CD4-positive, alpha-beta T cell (primary cell): ENCODE results near the gene SBNO2. TPM values are rescaled to one million over a fixed set of nuclear protein-coding genes. Genes with fewer than 3 reads are reported as not detected.
A peak's percentile ranks its signal among the peaks of the same experiment; 100 is the strongest.

Source experiments
- ATAC-seq: fragments of 200-7000 bp; cut with Tn5 transposase; one replicate; pipeline ENCODE4 v1.10.0; 2022; ENCODE audit warnings: mild to moderate bottlenecking; ENCODE audit not compliant: poor library complexity
- CTCF ChIA-PET: fragments of 350-600 bp; sonication (Branson Sonifier 250); formaldehyde crosslinking; loops from one replicate; lab custom pipeline; 2021; ENCODE audit warnings: antibody characterized with exemption, inconsistent platforms; lab: Charles Lee
- POLR2A ChIA-PET: fragments of 350-600 bp; sonication (Branson Sonifier 250); formaldehyde crosslinking; loops from one replicate; lab custom pipeline; 2021; ENCODE audit warnings: antibody characterized with exemption, inconsistent platforms; lab: Charles Lee
- DNase-seq, 14 experiments: peaks; one replicate each; pipeline ENCODE4 v3.0.0-alpha.2; 2013 to 2020; ENCODE audit warnings: mixed read lengths in 2 of 14
- H3K27ac ChIP-seq, 2 donors: one replicate each; pipeline versions ENCODE4 v1.5.1 to v1.7.0; 2013; ENCODE audit warnings: low read length in 2 of 2, low read depth in 1 of 2, mild to moderate bottlenecking in 1 of 2
- H3K27me3 ChIP-seq, 2 experiments: 1 replicate in 1 of 2; 2 replicates in 1 of 2; pipeline versions ENCODE4 v1.6.1 to v1.7.0; 2013; ENCODE audit warnings: low read length in 2 of 2, control low read depth in 1 of 2, mild to moderate bottlenecking in 1 of 2, moderate library complexity in 1 of 2; ENCODE audit not compliant: insufficient read depth in 2 of 2, control insufficient read depth in 1 of 2
- H3K36me3 ChIP-seq: one replicate; pipeline ENCODE4 v1.6.1; 2013; ENCODE audit warnings: low read length, control low read depth; ENCODE audit not compliant: insufficient read depth
- H3K4me1 ChIP-seq: one replicate; pipeline ENCODE4 v1.6.1; 2013; ENCODE audit warnings: low read length, control low read depth; ENCODE audit not compliant: insufficient read depth
- H3K4me3 ChIP-seq: one replicate; pipeline ENCODE4 v1.5.1; 2013; ENCODE audit warnings: mild to moderate bottlenecking, low read length, moderate library complexity
- H3K9me3 ChIP-seq, 2 experiments: 1 replicate in 1 of 2; 2 replicates in 1 of 2; pipeline versions ENCODE4 v1.6.1 to v1.7.0; 2013; ENCODE audit warnings: low read length in 2 of 2, mild to moderate bottlenecking in 2 of 2, control low read depth in 1 of 2, moderate library complexity in 1 of 2; ENCODE audit not compliant: control insufficient read depth in 1 of 2, insufficient read depth in 1 of 2
- H3K27ac Mint-ChIP-seq: one replicate; pipeline ENCODE4 v1.8.0; 2020; ENCODE audit warnings: mixed read lengths
- H3K27me3 Mint-ChIP-seq: one replicate; pipeline ENCODE4 v1.8.0; 2021; ENCODE audit warnings: mixed read lengths
- H3K36me3 Mint-ChIP-seq: one replicate; pipeline ENCODE4 v1.8.0; 2021; ENCODE audit warnings: low read depth, mixed read lengths
- H3K4me1 Mint-ChIP-seq: one replicate; pipeline ENCODE4 v1.8.0; 2021; ENCODE audit warnings: low read depth, mixed read lengths
- H3K4me3 Mint-ChIP-seq: one replicate; pipeline ENCODE4 v1.8.0; 2020; ENCODE audit warnings: mild to moderate bottlenecking, mixed read lengths
- H3K9me3 Mint-ChIP-seq: one replicate; pipeline ENCODE4 v1.8.0; 2020; ENCODE audit warnings: mixed read lengths
- intact Hi-C, 2 experiments: fragments of 100-400 bp; cut with DNase I in 1 of 2; cut with micrococcal nuclease in 1 of 2; formaldehyde crosslinking; loops; one replicate each; pipeline versions ENCODE4 v1.15.1 to v1.9.0; 2023 to 2025; cut with DNase I, micrococcal nuclease
- total RNA-seq, 174 experiments: library from RNA in 2 of 174; stranded (reverse) in 2 of 174; gene quantifications; one replicate each; pipeline ENCODE4 v1.2.3 and lab custom pipeline; 2021 to 2026
- TF ChIP-seq, protein P1 (sequence below): fragments of 200-600 bp; IDR thresholded peaks from one replicate; pipeline ENCODE4 v1.8.0; 2022; ENCODE audit warnings: antibody characterized with exemption, mild to moderate bottlenecking

SBNO2 gene
- total RNA-seq, 2 experiments from 2014 or later: 126 to 137 TPM

- TF ChIP-seq, protein P1, sequence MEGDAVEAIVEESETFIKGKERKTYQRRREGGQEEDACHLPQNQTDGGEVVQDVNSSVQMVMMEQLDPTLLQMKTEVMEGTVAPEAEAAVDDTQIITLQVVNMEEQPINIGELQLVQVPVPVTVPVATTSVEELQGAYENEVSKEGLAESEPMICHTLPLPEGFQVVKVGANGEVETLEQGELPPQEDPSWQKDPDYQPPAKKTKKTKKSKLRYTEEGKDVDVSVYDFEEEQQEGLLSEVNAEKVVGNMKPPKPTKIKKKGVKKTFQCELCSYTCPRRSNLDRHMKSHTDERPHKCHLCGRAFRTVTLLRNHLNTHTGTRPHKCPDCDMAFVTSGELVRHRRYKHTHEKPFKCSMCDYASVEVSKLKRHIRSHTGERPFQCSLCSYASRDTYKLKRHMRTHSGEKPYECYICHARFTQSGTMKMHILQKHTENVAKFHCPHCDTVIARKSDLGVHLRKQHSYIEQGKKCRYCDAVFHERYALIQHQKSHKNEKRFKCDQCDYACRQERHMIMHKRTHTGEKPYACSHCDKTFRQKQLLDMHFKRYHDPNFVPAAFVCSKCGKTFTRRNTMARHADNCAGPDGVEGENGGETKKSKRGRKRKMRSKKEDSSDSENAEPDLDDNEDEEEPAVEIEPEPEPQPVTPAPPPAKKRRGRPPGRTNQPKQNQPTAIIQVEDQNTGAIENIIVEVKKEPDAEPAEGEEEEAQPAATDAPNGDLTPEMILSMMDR: no peak
- Histone ChIP-seq H3K4me1 (peaks cover 42% of the 10 kb centered on the region), H3K27me3 (no peaks in the 10 kb centered on the region), H3K27ac (no peak overlapping the region), H3K4me3 (no peak overlapping the region), H3K36me3 (peaks cover 89% of the 10 kb centered on the region), H3K9me3 (no peaks in the 10 kb centered on the region)
- Mint-ChIP-seq H3K27ac (no peak overlapping the region), H3K4me3 (no peak overlapping the region), H3K4me1 (no peaks in the 10 kb centered on the region), H3K27me3 (no peaks in the 10 kb centered on the region), H3K9me3 (no peaks in the 10 kb centered on the region), H3K36me3 (peaks cover 53% of the 10 kb centered on the region)
- ATAC-seq (no peak), DNase-seq (no peak)
- ChIA-PET POLR2A (interaction anchor here (1.4 kb wide), 1 partner anchor 145 kb away, joined by 4 read pairs; the partner anchor contains the start of gene CIRBP), CTCF (interaction anchor here (1.7 kb wide), 1 partner anchor 11 kb away, joined by 5 read pairs; no protein-coding TSS in a partner anchor)
- intact Hi-C loops: no loop called here
Observed at GRCh38 chr19:1123885-1124677, 50.0 kb downstream of the SBNO2 start.

GRCh38 chr19:1123381-1123780, 50.7 kb downstream of the SBNO2 start:
- Histone ChIP-seq H3K9me3 (no peaks in the 10 kb centered on the region), H3K36me3 (peaks cover 95% of the 10 kb centered on the region), H3K4me1 (peaks cover 37% of the 10 kb centered on the region), H3K27me3 (no peaks in the 10 kb centered on the region), H3K27ac (no peak overlapping the region), H3K4me3 (no peak overlapping the region)
- no peaks in the 10 kb centered on the region for H3K4me1 Mint-ChIP-seq
- ChIA-PET POLR2A (interaction anchor here (1.0 to 1.4 kb wide), 2 partner anchors 10 to 145 kb away, joined by 3 to 4 read pairs; partner anchors contain the start of gene CIRBP), CTCF (interaction anchor here (1.7 kb wide), 1 partner anchor 10 kb away, joined by 5 read pairs; no protein-coding TSS in a partner anchor)
- ATAC-seq (no peak), DNase-seq (no peak)
- intact Hi-C loops: no loop called here
- no peaks in the 10 kb centered on the region for H3K27me3 Mint-ChIP-seq
- H3K9me3 Mint-ChIP-seq: no peaks in the 10 kb centered on the region
- H3K36me3 Mint-ChIP-seq: peaks cover 59% of the 10 kb centered on the region
- TF ChIP-seq, protein P1: no peak
- peak overlapping the region; percentile 51 for H3K27ac Mint-ChIP-seq
- no peak overlapping the region for H3K4me3 Mint-ChIP-seq

DNA sequence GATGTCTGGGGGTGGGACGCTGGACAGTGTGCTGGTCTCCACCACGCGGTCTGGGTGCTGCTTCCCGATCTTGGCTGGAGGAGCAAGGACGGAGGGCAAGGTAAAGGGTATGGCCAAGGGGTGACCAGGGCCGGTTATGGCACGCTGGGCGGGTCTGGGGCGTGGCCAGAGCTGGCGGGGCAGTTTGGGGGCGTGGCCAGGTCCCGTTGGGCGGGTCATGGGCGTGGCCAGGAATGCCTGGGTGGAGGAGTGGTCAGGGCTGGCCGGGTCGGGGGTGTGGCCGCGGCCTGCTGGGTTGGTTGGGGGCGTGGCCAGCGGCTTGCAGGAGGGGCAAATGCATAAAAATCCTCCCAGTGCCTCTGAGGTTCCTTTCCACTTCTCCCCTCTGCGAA, 51.1 kb downstream of the SBNO2 start:
- H3K4me3 ChIP-seq: no peak overlapping the region
- peak in 3 of 14 experiments; percentile 7 to 61 (median 52) for DNase-seq
- H3K27me3 ChIP-seq: no peaks in the 10 kb centered on the region
- H3K4me1 Mint-ChIP-seq: no peaks in the 10 kb centered on the region
- H3K27me3 Mint-ChIP-seq: no peaks in the 10 kb centered on the region
- H3K27ac ChIP-seq: no peak overlapping the region
- no peak for ATAC-seq
- intact Hi-C loops: no loop called here
- H3K4me1 ChIP-seq: peaks cover 35% of the 10 kb centered on the region
- H3K27ac Mint-ChIP-seq: peak overlapping the region; percentile 51
- no peaks in the 10 kb centered on the region for H3K9me3 Mint-ChIP-seq
- H3K36me3 ChIP-seq: peaks cover 95% of the 10 kb centered on the region
- ChIA-PET CTCF (interaction anchor here (1.7 kb wide), 1 partner anchor 10 kb away, joined by 5 read pairs; no protein-coding TSS in a partner anchor), POLR2A (interaction anchor here (1.0 to 1.4 kb wide), 2 partner anchors 11 to 146 kb away, joined by 3 to 4 read pairs; partner anchors contain the start of gene CIRBP)
- TF ChIP-seq, protein P1: no peak
- H3K4me3 Mint-ChIP-seq: no peak overlapping the region
- H3K36me3 Mint-ChIP-seq: peaks cover 63% of the 10 kb centered on the region
- H3K9me3 ChIP-seq: no peaks in the 10 kb centered on the region
